D721Med (cell line): ENCODE measurements around the gene HLA-A.
"Not testable (repeated sequence)": the region's sequence is repeated elsewhere in the genome, so short reads cannot be mapped to it uniquely, and the experiment has no call there.

Experiments used
- DNase-seq: peaks from one replicate; pipeline ENCODE4 v3.0.0; 2011; ENCODE audit warnings: low spot score; ENCODE audit not compliant: insufficient read length
- FAIRE-seq: peaks from 2 replicates; lab custom pipeline; 2011; peaks lifted over from hg19 to GRCh38; lab: Jason Lieb, UNC
- CTCF ChIP-seq: IDR thresholded peaks from 2 replicates; pipeline ENCODE4 v1.5.1; 2012; ENCODE audit warnings: mild to moderate bottlenecking, control low read depth; ENCODE audit not compliant: insufficient read depth; ENCODE audit errors: missing control alignments

HLA-A gene

GRCh38 chr6:29924731-29925130, 17.6 kb upstream of the HLA-A start:
- FAIRE-seq (no peak), DNase-seq (no peak)

GRCh38 chr6:29925321-29925720, 17.0 kb upstream of the HLA-A start:
- DNase-seq (no peak), FAIRE-seq (no peak)
- no peak for TF ChIP-seq CTCF

More at GRCh38 chr6:29924731-29925130, 17.6 kb upstream of the HLA-A start:
- no peak for TF ChIP-seq CTCF

GRCh38 chr6:29925727-29926412, 16.5 kb upstream of the HLA-A start:
- FAIRE-seq (no peak), DNase-seq (no peak)
- no peak for TF ChIP-seq CTCF

- no peak for DNase-seq
- TF ChIP-seq CTCF, result no peak
- no peak for FAIRE-seq
These were observed 15.7 kb upstream of the HLA-A start for GRCh38 chr6:29926413-29927274.

GRCh38 chr6:29927275-29927569, 15.1 kb upstream of the HLA-A start:
- DNase-seq (no peak), FAIRE-seq (no peak)
- no peak for TF ChIP-seq CTCF

- no peak for DNase-seq
- no peak for TF ChIP-seq CTCF
- no peak for FAIRE-seq
These were observed 14.4 kb upstream of the HLA-A start for GRCh38 chr6:29927841-29928388.

GRCh38 chr6:29930047-29930446, 12.3 kb upstream of the HLA-A start:
- not testable (repeated sequence) for DNase-seq, FAIRE-seq
